Measurements from ENCODE around the gene KIF1C.

DNA sequence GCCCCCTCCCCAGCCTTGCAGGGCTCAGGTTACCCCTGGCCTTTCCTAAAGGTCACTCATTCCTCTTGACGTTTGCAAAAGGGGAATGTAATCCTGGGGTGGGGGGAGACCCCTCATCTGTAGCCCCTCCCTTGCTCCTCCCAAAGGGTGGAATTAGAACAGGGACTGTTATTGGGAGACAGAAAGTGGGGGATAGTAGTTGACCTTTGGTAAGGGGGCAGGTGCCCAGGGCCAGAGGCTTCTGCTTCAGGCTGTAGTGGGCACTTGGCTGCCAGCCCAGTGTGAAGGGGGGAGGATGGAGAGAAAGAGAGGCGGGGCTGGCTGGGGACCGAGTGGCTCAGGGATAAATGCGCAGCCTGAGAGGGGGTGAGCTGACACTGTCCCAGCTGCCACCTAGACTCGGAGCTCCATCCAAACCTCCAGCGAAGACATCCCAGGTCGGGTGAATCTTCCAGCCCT, 47.0 kb upstream of the KIF1C start, which contains the start of gene ENO3:
- TF ChIP-seq POLR2AphosphoS5 (IDR thresholded peaks at IDR 0.05; ENCODE audit: low read depth, low read length) = no peak
- TF ChIP-seq POLR2A (IDR thresholded peaks at IDR 0.05; ENCODE audit: low read depth, low read length) = no peak
- TF ChIP-seq POU2F2 (IDR thresholded peaks at IDR 0.05; ENCODE audit: low read depth, low read length) = no peak
- no peak for TF ChIP-seq TAF1 (IDR thresholded peaks at IDR 0.05; ENCODE audit: low read depth, low read length)
- no peak for TF ChIP-seq PAX5 (IDR thresholded peaks at IDR 0.05; ENCODE audit: insufficient read depth, low read length, severe bottlenecking)

Data from GM12891 (cell line).